Nephron (organoid): ENCODE measurements around the gene SLC50A1.

Experiments
- H3K27ac Mint-ChIP-seq, 3 experiments: 2 replicates each; pipeline ENCODE4 v1.8.0; 2020; ENCODE audit warnings: mixed read lengths in 3 of 3, mild to moderate bottlenecking in 2 of 3, moderate library complexity in 1 of 3
- H3K27me3 Mint-ChIP-seq: 2 replicates; pipeline ENCODE4 v1.8.0; 2021; ENCODE audit warnings: low read depth, mild to moderate bottlenecking, moderate library complexity, mixed read lengths
- H3K36me3 Mint-ChIP-seq: 2 replicates; pipeline ENCODE4 v1.8.0; 2020; ENCODE audit warnings: low read depth, mixed read lengths
- H3K4me1 Mint-ChIP-seq: 2 replicates; pipeline ENCODE4 v1.8.0; 2020; ENCODE audit warnings: mixed read lengths
- H3K4me3 Mint-ChIP-seq, 3 experiments: 2 replicates each; pipeline ENCODE4 v1.8.0; 2020; ENCODE audit warnings: mild to moderate bottlenecking in 3 of 3, mixed read lengths in 3 of 3, moderate library complexity in 2 of 3
- H3K9me3 Mint-ChIP-seq: 2 replicates; pipeline ENCODE4 v1.8.0; 2020; ENCODE audit warnings: mixed read lengths
- CTCF ChIP-seq, 3 experiments: fragments of 200-600 bp; sonication (generic); IDR thresholded peaks; one replicate each; pipeline ENCODE4 v1.5.0; 2021; ENCODE audit warnings: antibody characterized with exemption in 3 of 3; ENCODE audit not compliant: unreplicated experiment in 3 of 3

The SLC50A1 gene

GRCh38 chr1:155170101-155170785, 34.6 kb downstream of the SLC50A1 start:
- H3K36me3 Mint-ChIP-seq: peaks cover 15% of the 10 kb centered on the region
- H3K27ac Mint-ChIP-seq: no peak overlapping the region
- TF ChIP-seq CTCF (IDR thresholded peaks at IDR 0.05; ENCODE audit: unreplicated experiment in 3 of 3): no peak
- peaks cover 12% of the 10 kb centered on the region for H3K27me3 Mint-ChIP-seq
- peaks cover 3% of the 10 kb centered on the region for H3K9me3 Mint-ChIP-seq
- peak overlapping the region; percentile 64 to 81 (median 66) for H3K4me3 Mint-ChIP-seq
- peaks cover 36% of the 10 kb centered on the region for H3K4me1 Mint-ChIP-seq

- peaks cover under 1% of the 10 kb centered on the region for H3K9me3 Mint-ChIP-seq
- H3K4me3 Mint-ChIP-seq: peak overlapping the region; percentile 69 to 97 (median 91)
- no peak for TF ChIP-seq CTCF (IDR thresholded peaks at IDR 0.05; ENCODE audit: unreplicated experiment in 3 of 3)
- H3K4me1 Mint-ChIP-seq: peaks cover 35% of the 10 kb centered on the region
- peaks cover 13% of the 10 kb centered on the region for H3K27me3 Mint-ChIP-seq
- peaks cover 15% of the 10 kb centered on the region for H3K36me3 Mint-ChIP-seq
- H3K27ac Mint-ChIP-seq: no peak overlapping the region
Measured at GRCh38 chr1:155170806-155171205, 35.2 kb downstream of the SLC50A1 start.

- H3K27ac Mint-ChIP-seq: peak overlapping the region; percentile 80 to 97 (median 93)
- peaks cover 18% of the 10 kb centered on the region for H3K36me3 Mint-ChIP-seq
- no peaks in the 10 kb centered on the region for H3K9me3 Mint-ChIP-seq
- peak overlapping the region; percentile 91 to 98 (median 97) for H3K4me3 Mint-ChIP-seq
- TF ChIP-seq CTCF (IDR thresholded peaks at IDR 0.05; ENCODE audit: unreplicated experiment in 3 of 3): no peak
- peaks cover 34% of the 10 kb centered on the region for H3K4me1 Mint-ChIP-seq
- peaks cover 13% of the 10 kb centered on the region for H3K27me3 Mint-ChIP-seq
Measured at GRCh38 chr1:155171836-155172731, 36.4 kb downstream of the SLC50A1 start.

GRCh38 chr1:155172732-155173477, 37.3 kb downstream of the SLC50A1 start, which contains the start of gene KRTCAP2:
Gene KRTCAP2, minus strand, starts transcription at chr1:155173304. Its CDS starts 80 bp downstream, at chr1:155173224.
- H3K27me3 Mint-ChIP-seq: peaks cover 13% of the 10 kb centered on the region
- H3K36me3 Mint-ChIP-seq: peaks cover 18% of the 10 kb centered on the region
- H3K4me3 Mint-ChIP-seq: peak within 1 kb of the TSS; percentile 91 to 98 (median 97)
- peak; percentile 93 to 97 (median 95) for TF ChIP-seq CTCF (IDR thresholded peaks at IDR 0.05; ENCODE audit: unreplicated experiment in 3 of 3)
- peaks cover 27% of the 10 kb centered on the region for H3K4me1 Mint-ChIP-seq
- no peaks in the 10 kb centered on the region for H3K9me3 Mint-ChIP-seq
- H3K27ac Mint-ChIP-seq: peak within 1 kb of the TSS; percentile 93 to 98 (median 97)

- Mint-ChIP-seq H3K4me3 (peak within 1 kb of the TSS; percentile 91 to 98 (median 97)), H3K27me3 (peaks cover 13% of the 10 kb centered on the region), H3K27ac (peak within 1 kb of the TSS; percentile 93 to 98 (median 97)), H3K36me3 (peaks cover 18% of the 10 kb centered on the region), H3K4me1 (peaks cover 25% of the 10 kb centered on the region), H3K9me3 (no peaks in the 10 kb centered on the region)
- no peak for TF ChIP-seq CTCF (IDR thresholded peaks at IDR 0.05; ENCODE audit: unreplicated experiment in 3 of 3)
Measured at GRCh38 chr1:155173478-155174323, 38.0 kb downstream of the SLC50A1 start, which contains the start of gene TRIM46. Gene TRIM46, plus strand, starts transcription at chr1:155173849. Its CDS starts 118 bp downstream, at chr1:155173967.
